ENCODE data around the gene EYA4.

The EYA4 gene

DNA sequence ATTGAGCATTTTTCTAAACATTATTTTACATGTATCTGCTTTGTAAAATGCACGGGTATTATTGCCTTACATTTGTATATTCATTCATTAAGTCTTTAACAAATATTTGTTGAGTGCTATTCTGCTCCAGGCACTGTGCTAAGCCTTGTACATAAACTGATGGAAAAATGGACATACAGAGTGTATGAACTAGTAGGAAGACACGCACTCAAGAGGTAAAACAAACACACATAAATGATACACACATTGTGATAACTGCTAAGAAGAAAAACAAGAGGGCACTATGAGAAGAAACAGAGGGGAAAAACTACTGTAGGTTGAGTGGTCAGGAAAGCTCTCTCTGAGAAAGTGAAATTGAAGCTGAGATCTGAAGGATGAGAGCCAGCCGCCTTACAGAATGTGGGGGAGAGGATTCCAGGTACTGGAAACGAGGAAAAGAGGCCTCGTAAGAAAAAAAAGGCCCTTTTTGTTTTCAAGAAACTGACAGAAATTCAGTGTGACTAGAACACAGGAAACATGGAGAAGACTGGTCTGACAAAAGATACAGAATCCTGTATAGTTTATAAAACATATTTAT, 117.5 kb downstream of the EYA4 start:
- H3K9me3 ChIP-seq (ENCODE audit: control insufficient read depth, insufficient read depth, low read depth, low read length) = no peaks in the 10 kb centered on the region
- ChIA-PET CTCF (no interaction called here), POLR2A (interaction anchor here (0.8 kb wide), 1 partner anchor 51 kb away, joined by 3 read pairs; no protein-coding TSS in a partner anchor)
- no peaks in the 10 kb centered on the region for H3K36me3 ChIP-seq (ENCODE audit: control insufficient read depth in 2 of 2, insufficient read depth in 1 of 2, low read length in 2 of 2)
- TF ChIP-seq, protein P1, sequence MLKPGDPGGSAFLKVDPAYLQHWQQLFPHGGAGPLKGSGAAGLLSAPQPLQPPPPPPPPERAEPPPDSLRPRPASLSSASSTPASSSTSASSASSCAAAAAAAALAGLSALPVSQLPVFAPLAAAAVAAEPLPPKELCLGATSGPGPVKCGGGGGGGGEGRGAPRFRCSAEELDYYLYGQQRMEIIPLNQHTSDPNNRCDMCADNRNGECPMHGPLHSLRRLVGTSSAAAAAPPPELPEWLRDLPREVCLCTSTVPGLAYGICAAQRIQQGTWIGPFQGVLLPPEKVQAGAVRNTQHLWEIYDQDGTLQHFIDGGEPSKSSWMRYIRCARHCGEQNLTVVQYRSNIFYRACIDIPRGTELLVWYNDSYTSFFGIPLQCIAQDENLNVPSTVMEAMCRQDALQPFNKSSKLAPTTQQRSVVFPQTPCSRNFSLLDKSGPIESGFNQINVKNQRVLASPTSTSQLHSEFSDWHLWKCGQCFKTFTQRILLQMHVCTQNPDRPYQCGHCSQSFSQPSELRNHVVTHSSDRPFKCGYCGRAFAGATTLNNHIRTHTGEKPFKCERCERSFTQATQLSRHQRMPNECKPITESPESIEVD (tag by site-specific recombination; IDR thresholded peaks at IDR 0.05) = peak; percentile 84
- 0 out of 2 replicates have a peak, but pooled peaks have one; percentile 16 for TF ChIP-seq ZNF843 (tag by site-specific recombination; IDR thresholded peaks at IDR 0.05)
- no peak for TF ChIP-seq KLF8 (tag by site-specific recombination; IDR thresholded peaks at IDR 0.05)
- peak; percentile 65; the same call in 1 of the 2 replicates for TF ChIP-seq OSR2 (tag by site-specific recombination; IDR thresholded peaks at IDR 0.05)
- TF ChIP-seq ZNF335 (tag by site-specific recombination; conservative IDR thresholded peaks at IDR 0.05) = no peak
- TF ChIP-seq ZNF366 (tag by site-specific recombination; conservative IDR thresholded peaks at IDR 0.05) = no peak
- TF ChIP-seq, protein P2, sequence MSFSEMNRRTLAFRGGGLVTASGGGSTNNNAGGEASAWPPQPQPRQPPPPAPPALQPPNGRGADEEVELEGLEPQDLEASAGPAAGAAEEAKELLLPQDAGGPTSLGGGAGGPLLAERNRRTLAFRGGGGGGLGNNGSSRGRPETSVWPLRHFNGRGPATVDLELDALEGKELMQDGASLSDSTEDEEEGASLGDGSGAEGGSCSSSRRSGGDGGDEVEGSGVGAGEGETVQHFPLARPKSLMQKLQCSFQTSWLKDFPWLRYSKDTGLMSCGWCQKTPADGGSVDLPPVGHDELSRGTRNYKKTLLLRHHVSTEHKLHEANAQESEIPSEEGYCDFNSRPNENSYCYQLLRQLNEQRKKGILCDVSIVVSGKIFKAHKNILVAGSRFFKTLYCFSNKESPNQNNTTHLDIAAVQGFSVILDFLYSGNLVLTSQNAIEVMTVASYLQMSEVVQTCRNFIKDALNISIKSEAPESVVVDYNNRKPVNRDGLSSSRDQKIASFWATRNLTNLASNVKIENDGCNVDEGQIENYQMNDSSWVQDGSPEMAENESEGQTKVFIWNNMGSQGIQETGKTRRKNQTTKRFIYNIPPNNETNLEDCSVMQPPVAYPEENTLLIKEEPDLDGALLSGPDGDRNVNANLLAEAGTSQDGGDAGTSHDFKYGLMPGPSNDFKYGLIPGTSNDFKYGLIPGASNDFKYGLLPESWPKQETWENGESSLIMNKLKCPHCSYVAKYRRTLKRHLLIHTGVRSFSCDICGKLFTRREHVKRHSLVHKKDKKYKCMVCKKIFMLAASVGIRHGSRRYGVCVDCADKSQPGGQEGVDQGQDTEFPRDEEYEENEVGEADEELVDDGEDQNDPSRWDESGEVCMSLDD (tag by site-specific recombination; IDR thresholded peaks at IDR 0.05) = no peak
- peak; percentile 56 for TF ChIP-seq FEZF1 (tag by site-specific recombination; IDR thresholded peaks at IDR 0.05)
- no peak overlapping the region for H3K27ac ChIP-seq (ENCODE audit: extremely low read depth, low read depth, low read length)
- no peak overlapping the region for H3K4me3 ChIP-seq (ENCODE audit: low read depth, low read length)
- H3K4me1 ChIP-seq (ENCODE audit: control insufficient read depth, insufficient read depth, low read length) = peaks cover 33% of the 10 kb centered on the region

DNA sequence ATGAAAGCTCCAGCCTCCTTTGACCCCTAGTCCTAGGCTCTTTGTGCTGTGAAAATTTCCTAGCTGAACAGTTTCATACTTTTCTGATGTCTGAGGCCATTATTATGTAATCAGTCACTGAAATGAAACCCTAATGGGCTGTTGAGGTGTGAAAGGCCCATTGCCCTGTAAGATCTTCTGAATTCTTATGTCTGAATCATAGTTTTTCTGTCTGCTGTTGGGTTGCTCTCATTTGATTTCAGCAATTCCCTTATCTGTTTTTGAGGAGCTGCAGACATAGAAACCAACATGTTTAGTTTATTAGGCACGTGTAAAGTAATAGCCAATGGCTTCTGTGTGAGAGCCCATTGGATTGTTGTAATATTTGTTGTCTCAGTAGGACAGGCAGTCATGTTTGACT, 118.1 kb downstream of the EYA4 start:
- no peak overlapping the region for H3K27ac ChIP-seq (ENCODE audit: extremely low read depth, low read depth, low read length)
- peaks cover 29% of the 10 kb centered on the region for H3K4me1 ChIP-seq (ENCODE audit: control insufficient read depth, insufficient read depth, low read length)
- ChIA-PET POLR2A (interaction anchor here (0.8 kb wide), 1 partner anchor 51 kb away, joined by 3 read pairs; no protein-coding TSS in a partner anchor), CTCF (no interaction called here)
- no peaks in the 10 kb centered on the region for H3K36me3 ChIP-seq (ENCODE audit: control insufficient read depth in 2 of 2, insufficient read depth in 1 of 2, low read length in 2 of 2)
- TF ChIP-seq KLF7 (tag by site-specific recombination; IDR thresholded peaks at IDR 0.05; ENCODE audit: borderline replicate concordance) = no peak
- TF ChIP-seq, protein P1 (tag by site-specific recombination; IDR thresholded peaks at IDR 0.05) = peak; percentile 14; the same call in 1 of the 2 replicates
- no peak overlapping the region for H3K4me3 ChIP-seq (ENCODE audit: low read depth, low read length)
- H3K9me3 ChIP-seq (ENCODE audit: control insufficient read depth, insufficient read depth, low read depth, low read length) = no peaks in the 10 kb centered on the region

DNA sequence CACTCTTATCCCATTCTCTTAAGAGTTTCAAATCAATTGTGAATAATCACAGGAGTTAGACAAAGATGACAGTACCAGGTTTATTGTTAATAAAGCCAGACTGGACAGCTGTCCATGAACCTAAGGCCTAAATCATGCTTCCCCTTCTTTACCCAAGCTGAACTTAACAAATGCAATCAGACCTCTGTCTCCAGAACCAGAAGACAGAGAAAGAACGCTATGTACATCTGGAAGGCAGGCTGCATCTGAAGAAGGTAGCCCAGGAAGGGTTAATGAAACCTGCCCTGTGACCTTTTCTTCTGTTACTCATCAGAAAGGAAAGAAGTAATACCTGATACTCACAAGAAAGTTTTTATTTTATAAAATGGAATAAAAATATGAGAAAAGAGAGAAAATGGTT, 118.6 kb downstream of the EYA4 start:
- ChIA-PET POLR2A (no interaction called here), CTCF (interaction anchor here (0.6 to 1.3 kb wide), 2 partner anchors 13 to 69 kb away, joined by 3 read pairs; no protein-coding TSS in a partner anchor)

DNA sequence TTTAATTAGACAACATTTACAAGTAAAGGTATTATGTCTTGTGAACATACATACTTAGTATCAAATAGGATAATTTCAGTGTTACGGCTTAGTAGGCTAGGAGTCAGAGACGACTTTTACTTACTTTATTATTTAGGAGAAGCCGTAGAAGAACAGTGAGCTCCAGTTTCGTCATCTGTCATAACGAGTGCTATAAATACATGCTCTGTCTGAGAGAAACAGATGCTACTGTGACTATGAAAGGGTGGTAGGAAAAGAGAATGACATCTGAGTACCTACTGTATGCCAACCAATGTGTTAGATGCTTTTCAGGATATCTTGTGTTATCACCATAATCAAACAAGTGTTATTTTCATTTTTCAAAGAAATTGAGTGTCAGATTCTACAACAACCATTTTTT, 119.0 kb downstream of the EYA4 start:
- ChIA-PET CTCF (interaction anchor here (0.6 to 1.3 kb wide), 2 partner anchors 13 to 69 kb away, joined by 3 read pairs; no protein-coding TSS in a partner anchor), POLR2A (no interaction called here)
- H3K9me3 ChIP-seq (ENCODE audit: control insufficient read depth, insufficient read depth, low read depth, low read length) = no peaks in the 10 kb centered on the region
- peaks cover 29% of the 10 kb centered on the region for H3K4me1 ChIP-seq (ENCODE audit: control insufficient read depth, insufficient read depth, low read length)
- no peaks in the 10 kb centered on the region for H3K36me3 ChIP-seq (ENCODE audit: control insufficient read depth in 2 of 2, insufficient read depth in 1 of 2, low read length in 2 of 2)
- H3K27ac ChIP-seq (ENCODE audit: extremely low read depth, low read depth, low read length) = no peak overlapping the region
- H3K4me3 ChIP-seq (ENCODE audit: low read depth, low read length) = no peak overlapping the region
- TF ChIP-seq ZNF585B (tag by site-specific recombination; IDR thresholded peaks at IDR 0.05) = no peak
- TF ChIP-seq, protein P3, sequence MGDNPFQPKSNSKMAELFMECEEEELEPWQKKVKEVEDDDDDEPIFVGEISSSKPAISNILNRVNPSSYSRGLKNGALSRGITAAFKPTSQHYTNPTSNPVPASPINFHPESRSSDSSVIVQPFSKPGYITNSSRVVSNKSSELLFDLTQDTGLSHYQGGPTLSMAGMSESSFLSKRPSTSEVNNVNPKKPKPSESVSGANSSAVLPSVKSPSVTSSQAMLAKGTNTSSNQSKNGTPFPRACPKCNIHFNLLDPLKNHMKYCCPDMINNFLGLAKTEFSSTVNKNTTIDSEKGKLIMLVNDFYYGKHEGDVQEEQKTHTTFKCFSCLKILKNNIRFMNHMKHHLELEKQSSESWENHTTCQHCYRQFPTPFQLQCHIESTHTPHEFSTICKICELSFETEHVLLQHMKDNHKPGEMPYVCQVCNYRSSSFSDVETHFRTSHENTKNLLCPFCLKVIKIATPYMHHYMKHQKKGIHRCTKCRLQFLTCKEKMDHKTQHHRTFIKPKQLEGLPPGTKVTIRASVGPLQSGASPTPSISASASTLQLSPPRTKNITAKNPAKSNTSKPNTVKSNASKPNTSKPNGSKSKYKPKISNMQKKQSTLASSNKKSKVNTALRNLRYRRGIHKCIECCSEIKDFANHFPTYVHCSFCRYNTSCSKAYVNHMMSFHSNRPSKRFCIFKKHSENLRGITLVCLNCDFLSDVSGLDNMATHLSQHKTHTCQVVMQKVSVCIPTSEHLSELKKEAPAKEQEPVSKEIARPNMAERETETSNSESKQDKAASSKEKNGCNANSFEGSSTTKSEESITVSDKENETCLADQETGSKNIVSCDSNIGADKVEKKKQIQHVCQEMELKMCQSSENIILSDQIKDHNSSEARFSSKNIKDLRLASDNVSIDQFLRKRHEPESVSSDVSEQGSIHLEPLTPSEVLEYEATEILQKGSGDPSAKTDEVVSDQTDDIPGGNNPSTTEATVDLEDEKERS (tag by site-specific recombination; IDR thresholded peaks at IDR 0.05) = no peak
- 0 out of 2 replicates have a peak, but pooled peaks have one; percentile 10 for TF ChIP-seq OSR2 (tag by site-specific recombination; IDR thresholded peaks at IDR 0.05)
- TF ChIP-seq ZFHX2 (tag by site-specific recombination; conservative IDR thresholded peaks at IDR 0.05) = no peak
- no peak for TF ChIP-seq ZNF776 (tag by site-specific recombination; IDR thresholded peaks at IDR 0.05; ENCODE audit: borderline replicate concordance)
- TF ChIP-seq, protein P1 (tag by site-specific recombination; IDR thresholded peaks at IDR 0.05) = peak; percentile 29; the same call in 1 of the 2 replicates

More for the DNA sequence above, 118.6 kb downstream of the EYA4 start:
- H3K36me3 ChIP-seq (ENCODE audit: control insufficient read depth in 2 of 2, insufficient read depth in 1 of 2, low read length in 2 of 2) = no peaks in the 10 kb centered on the region
- no peaks in the 10 kb centered on the region for H3K9me3 ChIP-seq (ENCODE audit: control insufficient read depth, insufficient read depth, low read depth, low read length)
- TF ChIP-seq ZNF558 (tag by site-specific recombination; IDR thresholded peaks at IDR 0.05) (no peak), ZNF549 (tag by site-specific recombination; IDR thresholded peaks at IDR 0.05) (no peak), ZNF473 (tag by site-specific recombination; IDR thresholded peaks at IDR 0.05) (no peak), ZFHX2 (tag by site-specific recombination; conservative IDR thresholded peaks at IDR 0.05) (no peak)
- H3K4me1 ChIP-seq (ENCODE audit: control insufficient read depth, insufficient read depth, low read length) = peaks cover 29% of the 10 kb centered on the region
- no peak overlapping the region for H3K27ac ChIP-seq (ENCODE audit: extremely low read depth, low read depth, low read length)
- H3K4me3 ChIP-seq (ENCODE audit: low read depth, low read length) = no peak overlapping the region
